Ishikawa (cell line): ENCODE measurements around the gene TSC22D3.

ENCODE experiments used
- RAD21 ChIP-seq: IDR thresholded peaks from 2 replicates; pipeline ENCODE4 v1.6.1; 2012; ENCODE audit warnings: low read depth
- TAF1 ChIP-seq: IDR thresholded peaks from 2 replicates; pipeline ENCODE4 v1.6.1; 2012; ENCODE audit warnings: low read depth, mild to moderate bottlenecking

DNA sequence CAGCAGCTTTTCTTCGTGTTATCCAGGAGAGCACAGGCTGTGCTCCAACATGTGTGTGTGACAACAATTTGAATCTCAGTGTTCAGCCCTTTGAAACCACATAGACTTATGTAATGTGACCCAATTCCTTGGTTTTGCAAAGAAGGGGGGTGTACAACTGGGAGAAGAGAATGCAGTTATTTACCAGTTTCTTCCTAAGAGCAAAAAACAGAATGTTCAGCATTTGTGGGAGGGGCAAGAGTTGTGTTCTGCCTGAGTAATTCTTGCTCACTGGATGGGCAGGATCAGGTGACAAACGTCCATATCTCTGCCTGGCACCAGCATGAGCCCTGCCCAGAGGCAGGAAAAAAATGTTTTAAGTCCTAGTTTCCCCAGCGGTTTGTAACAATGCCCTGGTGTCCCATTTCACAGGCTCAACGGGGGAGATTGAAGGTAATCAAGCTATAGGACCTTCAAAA lies 75.2 kb downstream of the TSC22D3 start:
- TF ChIP-seq RAD21 (no peak), TAF1 (no peak)
